Thoracic aorta (tissue), 2 donors: Measurements from ENCODE around the gene MT3. TPM values are rescaled to one million over a fixed set of nuclear protein-coding genes. Genes with fewer than 3 reads are reported as not detected.

Experiments used
- ATAC-seq: fragments of 150-250 bp; one replicate; pipeline ENCODE4 v1.8.0; 2017; ENCODE audit warnings: low read depth; ENCODE audit not compliant: insufficient number of reproducible peaks, low FRiP score
- DNase-seq: peaks from one replicate; pipeline ENCODE4 v3.0.0-alpha.2; 2020; ENCODE audit warnings: low spot score
- H3K27ac ChIP-seq, 2 donors: fragments of 200-600 bp; sonication (generic); 1 replicate in 1 of 2; 2 replicates in 1 of 2; pipeline ENCODE4 v1.5.1; 2016; ENCODE audit warnings: mild to moderate bottlenecking in 2 of 2, moderate library complexity in 2 of 2
- H3K27me3 ChIP-seq: fragments of 200-600 bp; sonication (generic); replicated peaks from 2 replicates; pipeline ENCODE4 v1.6.0; 2016; ENCODE audit warnings: mild to moderate bottlenecking; ENCODE audit not compliant: insufficient read depth
- H3K36me3 ChIP-seq: fragments of 200-600 bp; sonication (generic); one replicate; pipeline ENCODE4 v1.5.1; 2016
- H3K4me1 ChIP-seq, 2 donors: fragments of 200-600 bp; sonication (generic); 1 replicate in 1 of 2; 2 replicates in 1 of 2; pipeline versions ENCODE4 v1.5.1 to v1.6.0; 2016; ENCODE audit warnings: low read depth in 2 of 2, mild to moderate bottlenecking in 1 of 2; ENCODE audit not compliant: control insufficient read depth in 1 of 2
- H3K4me3 ChIP-seq: fragments of 200-600 bp; sonication (generic); 2 replicates; pipeline ENCODE4 v1.5.1; 2016; ENCODE audit warnings: mild to moderate bottlenecking
- H3K9me3 ChIP-seq: fragments of 200-600 bp; sonication (generic); 2 replicates; pipeline ENCODE4 v1.5.1; 2016
- CTCF ChIP-seq: fragments of 200-600 bp; sonication (generic); IDR thresholded peaks from one replicate; pipeline ENCODE4 v1.5.1; 2019; ENCODE audit warnings: antibody characterized with exemption
- total RNA-seq, 2 donors: library from RNA; depleted of rRNA; stranded (reverse); fragments of >200 nt; gene quantifications; one replicate each; pipeline versions ENCODE4 v1.1.0 to v1.2.3, GENCODE V29; 2016

The MT3 gene
- total RNA-seq, 2 donors from 2014 or later: not detected

DNA sequence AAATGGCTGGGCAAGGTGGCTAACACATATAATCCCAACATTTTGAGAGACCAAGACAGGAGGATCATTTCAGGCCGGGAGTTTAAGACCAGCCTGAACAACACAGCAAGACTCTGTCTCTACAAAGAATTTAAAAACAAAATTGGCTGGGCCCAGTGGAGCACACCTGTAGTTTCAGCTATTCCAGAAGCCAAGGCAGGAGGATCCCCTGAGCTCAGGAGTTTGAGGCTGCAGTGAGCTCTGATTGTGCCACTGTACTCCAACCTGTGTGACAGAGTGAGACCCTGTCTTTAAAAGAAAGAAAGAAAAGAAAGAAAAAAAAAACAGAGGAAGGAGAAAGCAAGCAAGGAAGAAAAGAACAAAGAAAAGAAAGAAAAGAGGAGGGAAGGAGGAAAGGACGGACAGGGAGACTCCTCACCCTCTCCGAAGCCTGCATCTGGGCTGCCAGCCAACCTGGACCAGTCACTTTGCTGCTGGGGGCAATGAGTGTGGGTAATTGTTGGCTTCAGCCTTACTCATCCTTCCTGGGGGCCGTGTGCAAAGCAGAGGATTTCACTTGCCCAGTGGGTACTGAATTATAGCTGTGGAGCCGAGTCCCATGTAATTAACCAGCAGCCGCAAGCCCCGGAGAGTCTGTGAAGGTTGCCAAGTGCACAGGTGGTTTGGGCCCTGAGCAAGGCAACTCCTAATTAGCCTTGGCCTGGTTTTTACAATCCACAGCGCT lies 31.1 kb upstream of the MT3 start:
- ATAC-seq: no peak

DNA sequence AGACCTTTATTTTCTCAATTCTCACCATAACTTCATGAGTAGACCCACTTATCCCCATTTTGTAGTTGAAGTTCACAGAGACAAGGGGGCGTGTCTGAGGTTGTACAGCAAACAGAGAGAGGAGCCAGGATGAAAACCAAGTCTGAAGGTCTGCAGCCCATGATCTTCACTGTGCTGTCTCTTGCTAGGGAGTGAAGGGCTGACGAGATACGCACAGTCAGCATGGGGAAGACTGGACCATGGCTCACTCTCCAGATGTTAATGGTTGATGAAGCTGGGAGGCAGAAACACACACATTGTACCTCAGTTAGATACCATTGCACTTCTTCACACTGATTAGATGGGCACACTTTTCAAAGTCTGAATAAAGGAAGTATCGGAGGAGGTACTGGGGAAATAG lies 30.2 kb upstream of the MT3 start:
- no peak overlapping the region for H3K4me3 ChIP-seq
- no peak for TF ChIP-seq CTCF
- H3K9me3 ChIP-seq: no peaks in the 10 kb centered on the region
- DNase-seq (no peak), ATAC-seq (no peak)
- H3K27ac ChIP-seq: no peak overlapping the region
- no peaks in the 10 kb centered on the region for H3K4me1 ChIP-seq
- no peaks in the 10 kb centered on the region for H3K27me3 ChIP-seq
- no peaks in the 10 kb centered on the region for H3K36me3 ChIP-seq

More for the DNA sequence above, 31.1 kb upstream of the MT3 start:
- H3K27ac ChIP-seq: no peak overlapping the region
- H3K4me3 ChIP-seq: no peak overlapping the region
- no peak for DNase-seq
- H3K9me3 ChIP-seq: no peaks in the 10 kb centered on the region
- no peaks in the 10 kb centered on the region for H3K4me1 ChIP-seq
- H3K27me3 ChIP-seq: no peaks in the 10 kb centered on the region
- no peak for TF ChIP-seq CTCF
- H3K36me3 ChIP-seq: no peaks in the 10 kb centered on the region

GRCh38 chr16:56560447-56560846 lies 28.9 kb upstream of the MT3 start:
- H3K27me3 ChIP-seq: no peaks in the 10 kb centered on the region
- no peak for TF ChIP-seq CTCF
- ATAC-seq: no peak

GRCh38 chr16:56561126-56561525 lies 28.2 kb upstream of the MT3 start:
- H3K4me1 ChIP-seq: no peaks in the 10 kb centered on the region
- H3K27me3 ChIP-seq: no peaks in the 10 kb centered on the region
- H3K27ac ChIP-seq: no peak overlapping the region
- no peak for ATAC-seq
- no peak overlapping the region for H3K4me3 ChIP-seq
- no peaks in the 10 kb centered on the region for H3K36me3 ChIP-seq
- H3K9me3 ChIP-seq: no peaks in the 10 kb centered on the region
- DNase-seq: no peak
- no peak for TF ChIP-seq CTCF

More at GRCh38 chr16:56560447-56560846, 28.9 kb upstream of the MT3 start:
- Histone ChIP-seq H3K4me1 (no peaks in the 10 kb centered on the region), H3K27ac (no peak overlapping the region), H3K36me3 (no peaks in the 10 kb centered on the region), H3K9me3 (no peaks in the 10 kb centered on the region), H3K4me3 (no peak overlapping the region)
- no peak for DNase-seq

GRCh38 chr16:56564793-56565477 lies 24.4 kb upstream of the MT3 start, which contains the start of gene MT4:
Gene MT4 (plus strand): TSS chr16:56565073. CDS start chr16:56565129, 56 bp downstream.
- ATAC-seq (no peak), DNase-seq (no peak)
- H3K27me3 ChIP-seq: no peaks in the 10 kb centered on the region
- no peaks in the 10 kb centered on the region for H3K4me1 ChIP-seq
- no peaks in the 10 kb centered on the region for H3K36me3 ChIP-seq
- H3K9me3 ChIP-seq: no peaks in the 10 kb centered on the region
- no peak within 1 kb of the TSS for H3K27ac ChIP-seq
- H3K4me3 ChIP-seq: no peak within 1 kb of the TSS
- TF ChIP-seq CTCF: no peak
